NCI-H446 (cell line): ENCODE measurements around the gene KIAA0040.
A peak's percentile ranks its signal among the peaks of the same experiment; 100 is the strongest.

Source experiments
- DNase-seq, 2 experiments: peaks; one replicate each; lab custom pipeline; 2025; lab: John Stamatoyannopoulos, UW

Gene KIAA0040

GRCh38 chr1:175171036-175171913 is 21.3 kb downstream of the KIAA0040 start:
- no peak for DNase-seq

- no peak for DNase-seq
Observed at GRCh38 chr1:175169286-175170018, 23.1 kb downstream of the KIAA0040 start.

GRCh38 chr1:175168782-175169181 is 23.8 kb downstream of the KIAA0040 start:
- DNase-seq: no peak

GRCh38 chr1:175167861-175168260 is 24.7 kb downstream of the KIAA0040 start:
- DNase-seq: no peak

GRCh38 chr1:175166746-175167145 is 25.8 kb downstream of the KIAA0040 start:
- DNase-seq: no peak

- no peak for DNase-seq
Observed at GRCh38 chr1:175164751-175165150, 27.8 kb downstream of the KIAA0040 start.

- no peak for DNase-seq
Observed at GRCh38 chr1:175163702-175164101, 28.9 kb downstream of the KIAA0040 start.

GRCh38 chr1:175162955-175163354 is 29.6 kb downstream of the KIAA0040 start:
- DNase-seq: peak; percentile 88 to 97

GRCh38 chr1:175158170-175158591 is 34.4 kb downstream of the KIAA0040 start:
- no peak for DNase-seq

GRCh38 chr1:175157200-175157599 is 35.4 kb downstream of the KIAA0040 start:
- DNase-seq: peak in 1 of 2 experiments; percentile 22

GRCh38 chr1:175155936-175156335 is 36.6 kb downstream of the KIAA0040 start:
- no peak for DNase-seq

GRCh38 chr1:175155473-175155856 is 37.1 kb downstream of the KIAA0040 start:
- no peak for DNase-seq

GRCh38 chr1:175154629-175155472 is 37.7 kb downstream of the KIAA0040 start:
- DNase-seq: peak; percentile 68 to 80

- peak in 1 of 2 experiments; percentile 71 for DNase-seq
Observed at GRCh38 chr1:175152006-175152652, 40.4 kb downstream of the KIAA0040 start.

- DNase-seq: peak in 1 of 2 experiments; percentile 12
Observed at GRCh38 chr1:175150596-175151319, 41.8 kb downstream of the KIAA0040 start.

GRCh38 chr1:175148068-175148467 is 44.5 kb downstream of the KIAA0040 start:
- no peak for DNase-seq

GRCh38 chr1:175147569-175147968 is 45.0 kb downstream of the KIAA0040 start:
- DNase-seq: no peak

- peak; percentile 67 to 81 for DNase-seq
Observed at GRCh38 chr1:175146529-175147213, 45.9 kb downstream of the KIAA0040 start.

GRCh38 chr1:175145899-175146528 is 46.6 kb downstream of the KIAA0040 start:
- no peak for DNase-seq

GRCh38 chr1:175138579-175138978 is 54.0 kb downstream of the KIAA0040 start:
- no peak for DNase-seq
